GM08714 (cell line): ENCODE data around the gene SELENOF.
"Not testable (repeated sequence)": the region's sequence is repeated elsewhere in the genome, so short reads cannot be mapped to it uniquely, and the experiment has no call there.

Experiments
- H3K4me3 ChIP-seq: fragments of 200-500 bp; sonication (Bioruptor generic); 2 replicates; pipeline ENCODE4 v1.5.1; 2014; ENCODE audit warnings: mild to moderate bottlenecking, low read length, inconsistent platforms
- ZNF274 ChIP-seq: IDR thresholded peaks from 2 replicates; pipeline ENCODE4 v1.6.1; 2012; ENCODE audit warnings: mild to moderate bottlenecking, low read depth, low read length

SELENOF gene

DNA sequence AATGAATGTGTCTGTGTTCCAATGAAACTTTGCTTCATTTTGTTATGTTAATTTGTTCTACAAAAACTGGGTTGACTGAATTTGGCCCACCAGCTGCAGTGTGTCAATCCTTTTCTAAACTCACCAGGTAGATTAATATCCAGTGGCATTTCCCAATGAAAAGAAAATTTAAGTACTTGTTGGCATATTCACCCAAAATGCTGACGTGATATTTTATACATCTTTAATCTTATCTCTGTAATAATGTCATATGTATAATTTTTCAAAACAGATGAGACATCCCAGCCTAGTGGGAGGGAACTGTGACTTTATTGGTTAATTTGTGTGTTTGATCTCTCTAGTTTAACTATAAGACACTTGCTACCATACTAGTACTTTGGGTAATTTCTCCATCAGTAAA, 8.1 kb downstream of the SELENOF start:
- H3K4me3 ChIP-seq = no peak overlapping the region
- TF ChIP-seq ZNF274 = no peak

DNA sequence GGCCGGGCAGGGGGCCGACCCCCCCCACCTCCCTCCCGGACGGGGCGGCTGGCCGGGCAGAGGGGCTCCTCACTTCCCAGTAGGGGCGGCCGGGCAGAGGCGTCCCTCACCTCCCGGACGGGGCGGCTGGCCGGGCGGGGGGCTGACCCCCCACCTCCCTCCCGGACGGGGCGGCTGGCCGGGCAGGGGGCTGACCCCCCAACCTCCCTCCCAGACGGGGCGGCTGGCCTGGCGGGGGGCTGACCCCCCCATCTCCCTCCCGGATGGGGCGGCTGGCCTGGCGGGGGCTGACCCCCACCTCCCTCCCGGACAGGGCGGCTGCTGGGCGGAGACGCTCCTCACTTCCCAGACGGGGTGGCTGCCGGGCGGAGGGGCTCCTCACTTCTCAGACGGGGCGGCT, 14.5 kb downstream of the SELENOF start:
- not testable (repeated sequence) for H3K4me3 ChIP-seq

DNA sequence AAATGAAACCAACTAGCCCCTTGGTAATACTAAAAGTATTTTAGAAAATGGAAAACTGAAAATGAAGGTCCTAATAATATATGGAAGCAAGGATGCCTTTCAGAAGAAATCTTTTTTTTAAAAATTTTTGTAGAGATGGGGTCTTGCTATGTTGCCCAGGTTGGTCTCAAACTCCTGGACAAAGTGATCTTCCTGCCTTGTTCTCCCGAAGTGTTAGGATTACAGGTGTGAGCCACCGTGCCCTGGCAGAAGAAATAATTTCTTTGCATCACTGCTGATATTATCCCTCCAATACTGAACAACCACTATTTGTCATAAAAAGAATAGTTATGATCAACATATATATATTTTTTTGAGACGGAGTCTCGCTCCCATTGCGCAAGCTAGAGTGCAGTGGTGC, 25.6 kb downstream of the SELENOF start:
- no peak overlapping the region for H3K4me3 ChIP-seq
- TF ChIP-seq ZNF274 = no peak

DNA sequence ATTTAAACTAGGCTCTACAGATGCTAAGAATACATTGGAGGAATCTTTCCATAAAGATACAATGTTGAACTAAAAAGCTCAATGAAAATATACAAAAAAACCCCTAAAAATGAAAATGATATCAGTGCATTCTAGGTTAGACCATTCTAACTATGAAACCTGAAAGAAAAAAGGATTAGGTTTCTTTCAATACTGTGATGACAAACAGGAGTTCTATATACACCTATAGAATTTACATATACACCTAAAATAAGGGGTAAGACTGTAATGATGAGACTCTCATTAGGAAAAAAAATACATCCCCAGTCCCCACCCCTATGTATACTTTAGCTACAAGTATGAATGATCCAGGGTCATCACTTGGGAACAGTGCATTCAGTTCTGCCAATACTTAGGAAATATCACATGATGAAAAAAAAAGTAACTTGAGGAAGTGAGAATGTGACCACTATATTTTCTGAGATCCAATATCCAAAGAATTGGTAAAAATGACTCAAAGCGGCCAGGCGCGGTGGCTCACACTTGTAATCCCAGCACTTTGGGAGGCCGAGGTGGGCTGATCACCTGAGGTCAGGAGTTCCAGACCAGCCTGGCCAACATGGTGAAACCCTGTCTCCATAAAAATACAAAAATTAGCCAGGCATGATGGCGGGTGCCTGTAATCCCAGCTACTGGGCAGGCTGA, 26.3 kb downstream of the SELENOF start:
- TF ChIP-seq ZNF274 = no peak
- no peak overlapping the region for H3K4me3 ChIP-seq

DNA sequence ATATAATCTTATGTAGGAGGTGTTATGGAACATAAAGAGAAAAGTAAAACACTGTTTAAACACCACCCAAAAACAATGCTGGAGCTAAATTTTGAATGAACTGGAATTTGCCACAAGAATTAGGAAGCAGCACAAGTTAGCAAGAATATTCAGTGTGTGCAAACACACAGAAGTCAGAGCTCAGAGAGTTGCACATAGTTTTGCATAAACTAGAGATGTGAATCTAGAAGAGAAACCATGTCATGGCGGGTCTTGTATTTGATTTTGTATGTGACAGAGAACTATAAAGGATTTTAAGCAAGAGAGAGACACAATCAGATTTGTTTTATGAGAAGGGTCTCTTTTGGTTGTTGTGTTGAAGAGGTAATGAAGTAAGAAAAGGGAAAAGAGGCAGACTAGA, 38.2 kb downstream of the SELENOF start:
- H3K4me3 ChIP-seq = no peak overlapping the region
- no peak for TF ChIP-seq ZNF274

DNA sequence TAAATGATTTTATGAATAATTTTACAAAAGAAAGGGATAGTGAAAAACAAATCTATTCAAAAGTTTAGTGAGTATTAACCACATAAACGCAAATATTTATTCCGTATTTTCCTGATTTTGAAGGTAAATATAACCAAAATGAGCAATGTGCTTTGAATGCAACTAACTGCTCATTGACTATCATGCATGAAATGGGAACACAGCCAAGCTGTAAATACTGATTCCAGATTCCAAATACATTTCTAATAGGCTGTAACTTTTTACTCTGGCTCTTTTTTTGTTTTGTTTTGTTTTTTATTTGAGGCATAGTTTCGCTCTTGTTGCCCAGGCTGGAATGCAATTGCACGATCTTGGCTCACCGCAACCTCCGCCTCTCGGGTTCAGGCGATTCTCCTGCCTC, 41.8 kb downstream of the SELENOF start:
- H3K4me3 ChIP-seq = no peak overlapping the region
- no peak for TF ChIP-seq ZNF274

DNA sequence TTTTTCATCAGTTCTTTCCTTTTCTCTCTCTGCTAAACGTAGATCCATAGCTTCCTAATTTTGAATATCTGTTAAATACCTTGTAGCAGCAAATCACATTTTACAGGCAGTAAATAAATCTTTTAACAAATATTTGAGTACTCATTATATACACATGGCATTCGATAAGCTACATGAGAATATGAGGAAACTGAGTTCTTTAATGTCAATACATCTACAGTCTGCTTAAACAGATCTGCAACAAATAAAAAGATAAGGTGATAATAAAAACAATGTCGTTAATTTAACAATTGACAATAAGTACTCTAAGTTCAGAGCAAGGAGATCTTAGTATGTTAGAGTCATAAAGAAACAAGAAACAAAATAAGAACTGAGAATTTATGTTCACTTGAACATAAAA, 42.9 kb downstream of the SELENOF start:
- no peak overlapping the region for H3K4me3 ChIP-seq
- TF ChIP-seq ZNF274 = no peak

DNA sequence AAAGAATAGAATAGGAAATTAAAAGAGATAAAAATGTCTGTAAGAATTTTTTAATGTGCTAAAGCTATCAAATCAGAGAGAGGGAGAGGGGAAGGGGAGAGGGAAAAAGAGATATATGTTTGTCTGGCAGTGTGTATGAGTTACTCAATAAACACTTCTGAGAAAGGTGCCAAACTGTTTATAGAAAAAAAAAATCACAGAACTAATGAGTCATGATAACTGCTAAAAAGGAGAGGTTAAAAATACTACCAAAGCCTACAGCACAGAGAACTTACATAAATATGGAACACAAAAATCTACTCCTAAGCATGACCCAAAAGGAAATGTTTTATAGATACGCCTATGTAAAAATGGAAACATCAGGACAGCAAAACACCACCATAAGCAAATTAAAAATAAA, 45.4 kb downstream of the SELENOF start:
- no peak for TF ChIP-seq ZNF274
- no peak overlapping the region for H3K4me3 ChIP-seq

DNA sequence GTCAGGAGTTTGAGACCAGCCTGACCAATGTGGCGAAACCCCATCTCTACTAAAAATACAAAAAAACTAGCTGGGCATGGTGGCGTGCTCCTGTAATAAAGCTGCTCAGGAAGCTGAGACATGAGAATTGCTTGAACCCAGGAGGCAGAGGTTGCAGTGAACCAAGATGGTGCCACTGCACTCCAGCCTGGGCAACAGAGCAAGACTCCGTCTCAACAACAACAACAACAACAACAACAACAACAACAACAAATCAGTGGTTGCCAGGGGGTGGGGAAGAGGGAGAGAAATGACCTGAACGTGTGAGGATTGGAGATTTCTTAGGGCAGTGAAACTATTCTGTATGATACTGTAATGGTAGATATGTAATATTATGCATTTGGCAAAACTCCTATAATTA, 46.6 kb downstream of the SELENOF start:
- H3K4me3 ChIP-seq = not testable (repeated sequence)

DNA sequence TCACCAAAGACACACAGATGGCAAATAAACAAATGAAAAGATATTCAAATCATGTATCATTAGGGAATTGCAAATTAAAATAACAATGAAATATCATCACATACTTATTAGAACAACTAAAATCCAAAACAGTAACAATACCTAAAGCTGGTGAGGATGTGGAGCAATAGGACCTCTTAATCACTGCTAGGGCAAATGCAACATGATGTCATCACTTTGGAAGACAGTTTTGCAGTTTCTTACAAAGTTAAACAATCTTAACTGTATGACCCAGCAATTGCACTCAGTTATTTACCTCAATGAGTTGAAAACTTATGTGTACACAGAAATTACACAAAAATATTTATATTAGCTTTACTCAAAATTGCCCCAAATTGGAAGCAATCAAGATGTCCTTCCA, 47.3 kb downstream of the SELENOF start:
- no peak overlapping the region for H3K4me3 ChIP-seq
- TF ChIP-seq ZNF274 = no peak

DNA sequence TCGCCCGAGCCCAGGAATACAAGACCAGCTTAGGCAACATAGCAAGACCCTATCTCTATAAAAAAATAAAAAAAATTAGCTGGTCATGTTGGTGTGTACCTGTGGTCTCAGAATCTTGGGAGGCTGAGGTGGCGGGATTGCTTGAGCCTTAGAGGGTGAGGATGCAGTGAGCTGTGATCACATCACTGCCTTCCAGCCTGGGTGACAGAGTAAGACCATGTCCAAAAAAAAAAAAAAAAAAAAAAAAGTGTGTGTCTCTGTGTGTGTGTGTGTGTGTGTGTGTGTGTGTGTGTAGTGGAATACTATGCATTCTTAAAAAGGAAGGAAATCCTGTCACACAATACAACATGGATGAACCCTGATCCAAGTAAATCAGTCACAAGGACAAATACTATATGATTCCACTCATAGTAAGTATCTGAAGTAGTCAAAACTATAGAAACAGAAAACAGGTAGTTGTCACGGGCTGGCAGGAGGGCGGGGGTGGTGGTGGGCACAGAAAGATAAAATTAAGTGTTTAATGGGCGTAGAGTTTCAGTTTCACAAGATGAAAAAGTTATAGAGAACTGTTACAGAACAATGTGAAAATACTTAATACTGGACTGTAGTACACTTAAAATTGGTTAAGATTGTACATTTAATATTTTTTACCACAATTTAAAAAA, 47.8 kb downstream of the SELENOF start:
- TF ChIP-seq ZNF274 = no peak
- no peak overlapping the region; the same call in 1 of the 2 replicates for H3K4me3 ChIP-seq

DNA sequence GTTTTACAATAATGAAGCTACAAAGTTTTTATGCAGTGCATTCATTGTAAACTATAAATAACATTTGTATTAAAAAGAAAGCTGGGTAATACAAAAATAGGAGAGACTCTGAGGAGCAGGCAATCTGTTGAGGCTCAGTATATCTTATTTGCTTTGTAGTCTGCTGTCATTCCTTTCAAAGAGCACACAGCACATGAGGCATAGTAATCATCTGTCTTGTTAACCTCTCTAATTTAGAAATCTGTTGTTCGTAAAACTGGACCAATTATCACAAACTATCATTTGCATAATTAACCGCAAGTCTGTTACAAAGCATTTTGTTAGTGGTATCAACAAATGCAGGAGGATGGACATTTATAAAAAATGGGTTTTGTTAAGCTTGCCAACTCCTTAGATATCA, 51.0 kb downstream of the SELENOF start:
- H3K4me3 ChIP-seq = no peak overlapping the region
- no peak for TF ChIP-seq ZNF274

DNA sequence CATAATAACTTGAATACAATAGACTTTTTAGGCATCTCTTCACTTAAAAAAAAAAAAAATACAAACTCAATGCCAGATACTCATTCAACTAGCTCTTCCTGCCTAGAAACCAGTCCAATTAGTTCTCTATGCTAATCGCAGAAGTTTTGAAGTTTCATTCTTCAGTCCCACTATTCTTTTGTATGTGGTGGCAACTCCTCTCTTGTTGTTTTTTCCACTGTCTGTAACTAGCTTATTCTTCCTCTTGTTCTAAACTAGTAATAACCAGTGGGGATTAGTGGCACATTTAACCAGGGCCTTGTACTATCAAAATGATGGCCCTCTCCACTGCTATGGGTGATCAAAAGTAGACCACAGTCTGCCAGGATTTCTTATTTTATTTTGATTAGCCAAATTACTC, 52.5 kb downstream of the SELENOF start:
- no peak overlapping the region for H3K4me3 ChIP-seq
- no peak for TF ChIP-seq ZNF274

DNA sequence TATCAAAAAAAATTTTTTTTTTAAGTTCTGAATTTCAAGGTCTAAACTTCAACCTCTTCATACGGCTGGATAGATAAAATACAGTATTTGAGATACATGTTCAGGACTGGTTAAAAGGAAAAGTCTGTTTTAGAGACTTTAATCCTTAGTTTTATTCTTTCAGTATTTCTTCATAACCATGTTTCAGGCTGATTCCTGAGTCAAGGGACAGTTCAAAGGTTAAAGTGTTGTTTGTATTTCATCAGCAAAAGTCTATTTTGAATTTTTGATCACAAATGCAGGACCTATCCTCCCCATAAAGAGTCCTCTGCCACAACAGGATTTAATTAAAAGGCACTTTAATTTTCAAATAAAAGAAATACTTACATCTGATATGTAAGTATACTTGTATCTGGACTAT, 53.5 kb downstream of the SELENOF start:
- H3K4me3 ChIP-seq = no peak overlapping the region
- no peak for TF ChIP-seq ZNF274

DNA sequence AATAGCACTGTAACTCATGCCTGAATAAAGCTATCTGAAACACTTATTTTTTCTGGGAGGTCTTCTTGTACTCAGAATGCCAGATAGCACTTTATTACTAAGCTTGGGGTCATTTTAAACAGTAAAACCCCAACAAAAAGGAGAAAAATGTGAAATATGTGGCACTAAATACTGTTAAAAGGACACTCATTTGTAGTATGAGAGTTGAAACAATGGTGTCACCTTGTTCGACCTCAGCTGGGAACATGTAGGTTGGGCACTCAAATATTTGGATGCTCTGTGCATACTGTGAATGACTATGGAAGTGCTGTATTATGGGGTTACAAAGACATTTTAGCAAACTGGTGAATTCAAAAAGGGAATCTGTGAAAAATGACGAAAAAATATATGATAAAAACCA, 53.9 kb downstream of the SELENOF start:
- no peak for TF ChIP-seq ZNF274
- H3K4me3 ChIP-seq = no peak overlapping the region

DNA sequence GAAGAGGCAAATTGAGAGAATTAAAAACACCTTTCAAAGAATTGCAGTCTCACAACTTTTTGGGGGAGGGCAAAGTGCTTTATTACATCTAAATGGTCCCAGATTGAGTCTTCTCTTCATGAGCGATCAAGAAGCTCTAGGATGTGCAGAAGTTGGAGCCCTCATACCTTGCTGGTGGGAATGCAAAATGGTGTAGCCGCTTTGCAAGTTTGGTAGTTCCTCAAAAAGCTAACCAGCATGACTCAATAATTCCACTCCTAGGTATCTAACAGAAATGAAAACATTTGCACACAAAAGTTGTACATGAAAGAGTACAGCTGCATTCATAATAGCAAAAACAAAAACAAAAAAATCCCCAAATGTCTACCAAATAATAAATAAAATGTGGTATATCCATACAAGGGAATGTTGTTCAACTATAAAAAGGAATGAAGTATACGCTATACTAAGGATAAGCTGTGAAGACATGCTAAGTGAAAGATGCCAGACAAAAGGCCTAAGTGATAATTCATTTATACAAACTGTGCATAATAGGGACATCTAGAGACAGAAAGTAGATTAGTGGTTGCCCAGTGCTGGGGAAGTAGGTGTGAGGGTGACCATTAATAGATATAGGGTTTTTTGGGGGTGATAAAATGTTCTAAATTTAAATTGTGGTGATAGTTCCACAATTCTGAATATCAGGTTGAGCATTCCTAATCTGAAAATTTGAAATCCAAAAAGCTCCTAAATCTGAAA, 55.2 kb downstream of the SELENOF start:
- no peak overlapping the region for H3K4me3 ChIP-seq
- TF ChIP-seq ZNF274 = no peak
